ENCODE measurements around the gene IL18R1. TPM values are rescaled to one million over a fixed set of nuclear protein-coding genes. Genes with fewer than 3 reads are reported as not detected.

IL18R1 gene
- total and polyA plus RNA-seq, 2 donors (not counting 3 experiments of a cell fraction or from before 2014, with no cell fraction given): 2.9 to 3.6 TPM

- dilution Hi-C loops (cut with MboI; ENCODE audit: extremely low pct_ligation_motif_present, low sequenced_read_pairs) (no loop called here), intact Hi-C loops (cut with micrococcal nuclease) (no loop called here)
- Histone ChIP-seq H3K4me3 (replicated peaks in 1 of 3; ENCODE audit: insufficient read depth in 1 of 3, low read depth in 1 of 3, low read length in 3 of 3) (no peak overlapping the region), H3K4me2 (ENCODE audit: insufficient read depth, low read length) (no peak overlapping the region), H3K79me2 (ENCODE audit: control insufficient read depth, insufficient read depth, low read length) (no peaks in the 10 kb centered on the region), H3K27me3 (ENCODE audit: control insufficient read depth in 2 of 2, insufficient read depth in 2 of 2, low read length in 2 of 2) (peaks cover 0 to 2% of the 10 kb centered on the region in 2 experiments), H3K9ac (replicated peaks; ENCODE audit: extremely low read depth, insufficient read depth, low read length) (no peak overlapping the region), H2AFZ (ENCODE audit: low read depth, low read length) (no peak overlapping the region), H3K4me1 (ENCODE audit: control insufficient read depth, extremely low read depth, insufficient read depth, low read length) (no peaks in the 10 kb centered on the region), H3K36me3 (ENCODE audit: control insufficient read depth in 2 of 2, extremely low read depth in 1 of 2, insufficient read depth in 2 of 2, low read length in 2 of 2) (no peaks in the 10 kb centered on the region), H4K20me1 (replicated peaks; ENCODE audit: control insufficient read depth, extremely low read depth, insufficient read depth, low read length) (no peaks in the 10 kb centered on the region), H3K27ac (ENCODE audit: insufficient read depth, low read depth, low read length) (no peak overlapping the region), H3K9me3 (replicated peaks; ENCODE audit: control insufficient read depth, insufficient read depth, low read length) (no peaks in the 10 kb centered on the region), H3K9me1 (replicated peaks; ENCODE audit: control insufficient read depth, extremely low read depth, insufficient read depth, low read length) (no peaks in the 10 kb centered on the region)
- FAIRE-seq (no peak), DNase-seq (ENCODE audit: low read depth, low spot score) (no peak)
- TF ChIP-seq MAX (IDR thresholded peaks at IDR 0.05; ENCODE audit: insufficient read depth, insufficient read length): no peak
- no peak for TF ChIP-seq EZH2 (IDR thresholded peaks at IDR 0.05; ENCODE audit: borderline replicate concordance, low read depth, low read length, severe bottlenecking)
- TF ChIP-seq MYC (IDR thresholded peaks at IDR 0.05; ENCODE audit: low read depth, low read length): no peak
- no peak for TF ChIP-seq GATA2 (IDR thresholded peaks at IDR 0.05; ENCODE audit: insufficient read depth, insufficient read length, low read depth, low read length)
- no peak for TF ChIP-seq FOS (IDR thresholded peaks at IDR 0.05; ENCODE audit: borderline replicate concordance, insufficient read depth, low read length)
- TF ChIP-seq POLR2A (IDR thresholded peaks at IDR 0.05; ENCODE audit: low read depth, low read length): no peak
- TF ChIP-seq JUN (IDR thresholded peaks at IDR 0.05; ENCODE audit: borderline replicate concordance, insufficient read depth, insufficient read length, low read depth): no peak
- TF ChIP-seq POLR2AphosphoS5 (IDR thresholded peaks at IDR 0.05; ENCODE audit: insufficient read depth, low read depth, low read length): no peak
- TF ChIP-seq CTCF (IDR thresholded peaks at IDR 0.05; ENCODE audit: extremely low read depth in 1 of 2, insufficient read depth in 1 of 2, low read depth in 1 of 2, low read length in 2 of 2): no peak
- ChIA-PET CTCF (interaction anchor here (0.6 to 1.2 kb wide), 2 partner anchors 32 to 90 kb away, joined by 3 read pairs; no protein-coding TSS in a partner anchor), POLR2A (no interaction called here)
- no TSS peak for BruUV-seq (replicated peaks)
Measured at GRCh38 chr2:102410952-102411351, 55.4 kb downstream of the IL18R1 start.

Measured in endothelial cell of umbilical vein (primary cell).